Mesodermal cell (in vitro differentiated cells): Measurements from ENCODE around the gene WDFY4.

ENCODE experiments used
- H3K27ac ChIP-seq: 2 replicates; pipeline ENCODE4 v1.7.0; 2013; ENCODE audit warnings: mild to moderate bottlenecking, low read depth, low read length, moderate library complexity; ENCODE audit not compliant: severe bottlenecking
- H3K36me3 ChIP-seq: 2 replicates; pipeline ENCODE4 v1.7.1; 2013; ENCODE audit warnings: mild to moderate bottlenecking, low read length, moderate library complexity; ENCODE audit not compliant: control insufficient read depth, insufficient read depth
- H3K4me1 ChIP-seq: one replicate; pipeline ENCODE4 v1.7.1; 2013; ENCODE audit warnings: mild to moderate bottlenecking, low read length; ENCODE audit not compliant: insufficient read depth, control insufficient read depth, poor library complexity, severe bottlenecking
- H3K4me3 ChIP-seq: 2 replicates; pipeline ENCODE4 v1.7.0; 2013; ENCODE audit warnings: low read length, control low read depth, mild to moderate bottlenecking; ENCODE audit not compliant: insufficient read depth, poor library complexity, severe bottlenecking; ENCODE audit errors: extremely low read depth
- H3K9me3 ChIP-seq: 2 replicates; pipeline ENCODE4 v1.7.1; 2013; ENCODE audit warnings: mild to moderate bottlenecking, low read length, moderate library complexity; ENCODE audit not compliant: control insufficient read depth
- WGBS, 2 experiments: methylation state at CpG; one replicate each; pipeline ENCODE4 v1.1.5; 2013; ENCODE audit warnings: missing lambda C conversion rate in 2 of 2; ENCODE audit not compliant: insufficient coverage in 2 of 2; 5-methylcytosine and 5-hydroxymethylcytosine counted together

WDFY4 gene

GRCh38 chr10:49009199-49009979 lies 324.7 kb downstream of the WDFY4 start:
- Histone ChIP-seq H3K27ac (no peak overlapping the region), H3K4me3 (no peak overlapping the region), H3K9me3 (no peaks in the 10 kb centered on the region), H3K4me1 (no peaks in the 10 kb centered on the region), H3K36me3 (no peaks in the 10 kb centered on the region)
- WGBS, 2 experiments, result 84 to 90% methylated on average over 6 to 7 of the region's 8 CpGs

GRCh38 chr10:49010295-49010694 lies 325.6 kb downstream of the WDFY4 start:
- no peak overlapping the region for H3K27ac ChIP-seq
- H3K4me3 ChIP-seq, result no peak overlapping the region
- H3K9me3 ChIP-seq, result no peaks in the 10 kb centered on the region
- no peaks in the 10 kb centered on the region for H3K36me3 ChIP-seq
- H3K4me1 ChIP-seq, result no peaks in the 10 kb centered on the region
- WGBS, 2 experiments, result 63 to 91% methylated on average over 3 to 4 of the region's 4 CpGs

GRCh38 chr10:49010865-49011264 lies 326.2 kb downstream of the WDFY4 start:
- no peak overlapping the region for H3K27ac ChIP-seq
- WGBS, 2 experiments, result 27 to 48% methylated on average over 3 to 4 of the region's 4 CpGs
- H3K4me3 ChIP-seq, result no peak overlapping the region
- no peaks in the 10 kb centered on the region for H3K36me3 ChIP-seq
- H3K4me1 ChIP-seq, result no peaks in the 10 kb centered on the region
- H3K9me3 ChIP-seq, result no peaks in the 10 kb centered on the region

GRCh38 chr10:49011756-49012155 lies 327.1 kb downstream of the WDFY4 start:
- H3K4me3 ChIP-seq, result no peak overlapping the region
- WGBS, 2 experiments, result 96% methylated on average over 7 to 9 of the region's 11 CpGs
- H3K36me3 ChIP-seq, result no peaks in the 10 kb centered on the region
- no peak overlapping the region for H3K27ac ChIP-seq
- H3K9me3 ChIP-seq, result no peaks in the 10 kb centered on the region
- H3K4me1 ChIP-seq, result no peaks in the 10 kb centered on the region

GRCh38 chr10:49012603-49013002 lies 327.9 kb downstream of the WDFY4 start:
- no peak overlapping the region for H3K4me3 ChIP-seq
- H3K4me1 ChIP-seq, result no peaks in the 10 kb centered on the region
- no peaks in the 10 kb centered on the region for H3K36me3 ChIP-seq
- 76 to 80% methylated on average over 4 of the region's 4 CpGs for WGBS, 2 experiments
- H3K9me3 ChIP-seq, result no peaks in the 10 kb centered on the region
- H3K27ac ChIP-seq, result no peak overlapping the region

- H3K27ac ChIP-seq, result no peak overlapping the region
- H3K9me3 ChIP-seq, result no peaks in the 10 kb centered on the region
- no peaks in the 10 kb centered on the region for H3K36me3 ChIP-seq
- no peak overlapping the region for H3K4me3 ChIP-seq
- 93 to 96% methylated on average over 3 to 4 of the region's 4 CpGs for WGBS, 2 experiments
- no peaks in the 10 kb centered on the region for H3K4me1 ChIP-seq
Observed at GRCh38 chr10:49015700-49016099, 331.0 kb downstream of the WDFY4 start.

GRCh38 chr10:49021685-49022084 lies 337.0 kb downstream of the WDFY4 start:
- no peaks in the 10 kb centered on the region for H3K4me1 ChIP-seq
- no peaks in the 10 kb centered on the region for H3K9me3 ChIP-seq
- no peak overlapping the region for H3K4me3 ChIP-seq
- 100% methylated on average over 2 of the region's 6 CpGs; no CpG with 5 or more reads in 1 of the 2 experiments for WGBS, 2 experiments
- no peak overlapping the region for H3K27ac ChIP-seq
- H3K36me3 ChIP-seq, result no peaks in the 10 kb centered on the region

GRCh38 chr10:49023071-49023470 lies 338.4 kb downstream of the WDFY4 start:
- no peaks in the 10 kb centered on the region for H3K9me3 ChIP-seq
- WGBS, 2 experiments, result no CpG with 5 or more reads among the region's 2 CpGs
- no peaks in the 10 kb centered on the region for H3K4me1 ChIP-seq
- H3K36me3 ChIP-seq, result no peaks in the 10 kb centered on the region
- H3K4me3 ChIP-seq, result no peak overlapping the region
- H3K27ac ChIP-seq, result no peak overlapping the region

GRCh38 chr10:49023752-49024151 lies 339.1 kb downstream of the WDFY4 start:
- H3K4me1 ChIP-seq, result no peaks in the 10 kb centered on the region
- WGBS, 2 experiments, result 82 to 93% methylated on average over 4 to 5 of the region's 5 CpGs
- H3K36me3 ChIP-seq, result no peaks in the 10 kb centered on the region
- no peak overlapping the region for H3K4me3 ChIP-seq
- no peak overlapping the region for H3K27ac ChIP-seq
- H3K9me3 ChIP-seq, result no peaks in the 10 kb centered on the region

GRCh38 chr10:49024484-49024883 lies 339.8 kb downstream of the WDFY4 start:
- no peaks in the 10 kb centered on the region for H3K9me3 ChIP-seq
- H3K4me1 ChIP-seq, result no peaks in the 10 kb centered on the region
- no peaks in the 10 kb centered on the region for H3K36me3 ChIP-seq
- H3K27ac ChIP-seq, result no peak overlapping the region
- H3K4me3 ChIP-seq, result no peak overlapping the region
- 96 to 97% methylated on average over 3 of the region's 3 CpGs for WGBS, 2 experiments

GRCh38 chr10:49025347-49025983 lies 340.8 kb downstream of the WDFY4 start:
- no peak overlapping the region for H3K27ac ChIP-seq
- H3K4me1 ChIP-seq, result no peaks in the 10 kb centered on the region
- no peaks in the 10 kb centered on the region for H3K9me3 ChIP-seq
- no peak overlapping the region for H3K4me3 ChIP-seq
- 94 to 96% methylated on average over 5 to 7 of the region's 7 CpGs for WGBS, 2 experiments
- no peaks in the 10 kb centered on the region for H3K36me3 ChIP-seq
